Gastroesophageal sphincter (tissue), 4 donors: ENCODE data around the gene PDK4. TPM values are rescaled to one million over a fixed set of nuclear protein-coding genes. Genes with fewer than 3 reads are reported as not detected.

Experiments
- ATAC-seq: fragments of 150-250 bp; one replicate; pipeline ENCODE4 v1.9.1; 2016; ENCODE audit warnings: mild to moderate bottlenecking, moderate library complexity
- H3K27ac ChIP-seq, 4 donors: fragments of 200-600 bp; sonication (generic) in 3 of 4; 1 replicate in 3 of 4; 2 replicates in 1 of 4; pipeline ENCODE4 v1.5.1; 2016 to 2019
- H3K27me3 ChIP-seq: fragments of 200-600 bp; sonication (generic); one replicate; pipeline ENCODE4 v1.5.1; 2019
- H3K36me3 ChIP-seq, 2 donors: fragments of 200-600 bp; sonication (generic); one replicate each; pipeline ENCODE4 v1.5.1; 2019; ENCODE audit warnings: control low read depth in 1 of 2
- H3K4me1 ChIP-seq, 3 donors: fragments of 200-600 bp; sonication (generic); 1 replicate in 2 of 3; 2 replicates in 1 of 3; pipeline ENCODE4 v1.5.1; 2016 to 2019; ENCODE audit warnings: control low read depth in 2 of 3
- H3K4me3 ChIP-seq, 2 donors: fragments of 200-600 bp; sonication (generic); one replicate each; pipeline ENCODE4 v1.5.1; 2019; ENCODE audit warnings: mild to moderate bottlenecking in 1 of 2, moderate library complexity in 1 of 2
- H3K9me3 ChIP-seq, 3 donors: fragments of 200-600 bp; sonication (generic); one replicate each; pipeline ENCODE4 v1.5.1; 2017 to 2019; ENCODE audit warnings: control low read depth in 2 of 3
- CTCF ChIP-seq, 4 experiments: fragments of 200-600 bp in 2 of 4; fragments of 450-650 bp in 2 of 4; sonication (generic) in 1 of 4; IDR thresholded peaks; one replicate each; pipeline ENCODE4 v1.5.1; 2017 to 2019; ENCODE audit warnings: antibody characterized with exemption in 4 of 4, mild to moderate bottlenecking in 2 of 4, moderate library complexity in 2 of 4
- EP300 ChIP-seq: sonication (generic); formaldehyde crosslinking; IDR thresholded peaks from one replicate; pipeline ENCODE4 v1.6.1; 2017; ENCODE audit warnings: antibody characterized with exemption, mild to moderate bottlenecking
- POLR2A ChIP-seq, 2 donors: fragments of 450-650 bp; IDR thresholded peaks; one replicate each; pipeline ENCODE4 v1.6.1; 2017; ENCODE audit warnings: antibody characterized with exemption in 2 of 2, mild to moderate bottlenecking in 2 of 2, moderate library complexity in 1 of 2
- POLR2AphosphoS5 ChIP-seq: sonication (generic); formaldehyde crosslinking; IDR thresholded peaks from one replicate; pipeline ENCODE4 v1.6.1; 2017; ENCODE audit warnings: antibody characterized with exemption
- WGBS, 2 donors: methylation state at CpG; one replicate each; pipeline ENCODE4 v1.1.5; 2018; ENCODE audit warnings: low coverage in 1 of 2; 5-methylcytosine and 5-hydroxymethylcytosine counted together
- total RNA-seq, 4 donors: library from RNA; depleted of rRNA; stranded (reverse); fragments of >200 nt; gene quantifications; one replicate each; pipeline ENCODE4 v1.1.0, GENCODE V29; 2016

Gene PDK4
- total RNA-seq, 4 donors from 2014 or later, result 208 to 842 (median 506) TPM

GRCh38 chr7:95592570-95592969 lies 3.7 kb downstream of the PDK4 start:
- ATAC-seq, result no peak
- Histone ChIP-seq H3K4me1 (peaks cover 10 to 62% (median 18%) of the 10 kb centered on the region in 3 donors), H3K9me3 (no peaks in the 10 kb centered on the region), H3K4me3 (peak overlapping the region; percentile 80 to 98), H3K27me3 (no peaks in the 10 kb centered on the region), H3K36me3 (peaks cover 28 to 76% of the 10 kb centered on the region in 2 donors), H3K27ac (peak overlapping the region; percentile 34 to 99 (median 86))
- TF ChIP-seq POLR2AphosphoS5 (no peak), CTCF (IDR thresholded peaks at IDR 0.05) (no peak), POLR2A (IDR thresholded peaks at IDR 0.05) (no peak)
- WGBS, 2 donors, result 81 to 89% methylated on average over 5 of the region's 5 CpGs

- Histone ChIP-seq H3K4me3 (peak overlapping the region; percentile 80 to 98), H3K36me3 (peaks cover 38 to 96% of the 10 kb centered on the region in 2 donors), H3K9me3 (no peaks in the 10 kb centered on the region), H3K27me3 (no peaks in the 10 kb centered on the region), H3K4me1 (peaks cover 21 to 73% (median 26%) of the 10 kb centered on the region in 3 donors), H3K27ac (peak overlapping the region; percentile 8 to 99 (median 82))
- TF ChIP-seq EP300, result no peak
- peak in 1 of 2 donors; percentile 8 for TF ChIP-seq POLR2A (IDR thresholded peaks at IDR 0.05)
- TF ChIP-seq POLR2AphosphoS5, result peak; percentile 38
- no peak for TF ChIP-seq CTCF (IDR thresholded peaks at IDR 0.05)
- peak; percentile 20 for ATAC-seq
- WGBS, 2 donors, result 50 to 64% methylated on average over 4 to 5 of the region's 5 CpGs
Measured at GRCh38 chr7:95590387-95591248, 5.7 kb downstream of the PDK4 start.

- 100% methylated on average over 1 of the region's 1 CpG for WGBS, 2 donors
- H3K27me3 ChIP-seq, result no peaks in the 10 kb centered on the region
- TF ChIP-seq POLR2AphosphoS5 (peak; percentile 26), POLR2A (IDR thresholded peaks at IDR 0.05) (no peak)
- ATAC-seq, result no peak
- peak overlapping the region; percentile 56 to 99 (median 81) for H3K27ac ChIP-seq
- H3K4me3 ChIP-seq, result peak overlapping the region; percentile 27 to 80
- no peaks in the 10 kb centered on the region for H3K9me3 ChIP-seq
- peaks cover 43 to 100% of the 10 kb centered on the region in 2 donors for H3K36me3 ChIP-seq
- H3K4me1 ChIP-seq, result peaks cover 21 to 82% (median 28%) of the 10 kb centered on the region in 3 donors
Measured at GRCh38 chr7:95589766-95590165, 6.5 kb downstream of the PDK4 start.

GRCh38 chr7:95589031-95589430 lies 7.3 kb downstream of the PDK4 start:
- H3K36me3 ChIP-seq, result peaks cover 44 to 100% of the 10 kb centered on the region in 2 donors
- no peaks in the 10 kb centered on the region for H3K9me3 ChIP-seq
- peaks cover 21 to 89% (median 28%) of the 10 kb centered on the region in 3 donors for H3K4me1 ChIP-seq
- TF ChIP-seq CTCF (IDR thresholded peaks at IDR 0.05) (no peak), POLR2AphosphoS5 (peak; percentile 28)
- peak overlapping the region; percentile 5 to 80 for H3K4me3 ChIP-seq
- ATAC-seq, result peak; percentile 10
- no peaks in the 10 kb centered on the region for H3K27me3 ChIP-seq
- peak overlapping the region; percentile 56 to 99 (median 86) for H3K27ac ChIP-seq

GRCh38 chr7:95586951-95587301 lies 9.4 kb downstream of the PDK4 start:
- H3K4me3 ChIP-seq, result peak overlapping the region in 1 of 2 donors; percentile 80
- peaks cover 29 to 93% of the 10 kb centered on the region in 2 donors for H3K36me3 ChIP-seq

More at GRCh38 chr7:95586951-95587301, 9.4 kb downstream of the PDK4 start:
- H3K9me3 ChIP-seq, result no peaks in the 10 kb centered on the region
- WGBS, 2 donors, result 71 to 84% methylated on average over 3 of the region's 3 CpGs
- ATAC-seq, result no peak
- peak overlapping the region; percentile 50 to 99 (median 84) for H3K27ac ChIP-seq
- TF ChIP-seq POLR2AphosphoS5, result no peak
- TF ChIP-seq POLR2A (IDR thresholded peaks at IDR 0.05), result no peak
- no peak for TF ChIP-seq EP300
- no peak for TF ChIP-seq CTCF (IDR thresholded peaks at IDR 0.05)
- H3K27me3 ChIP-seq, result no peaks in the 10 kb centered on the region
- peaks cover 21 to 81% (median 28%) of the 10 kb centered on the region in 3 donors for H3K4me1 ChIP-seq
